ENCODE measurements around the gene RASAL3.
A peak's percentile ranks its signal among the peaks of the same experiment; 100 is the strongest.

RASAL3 gene

DNA sequence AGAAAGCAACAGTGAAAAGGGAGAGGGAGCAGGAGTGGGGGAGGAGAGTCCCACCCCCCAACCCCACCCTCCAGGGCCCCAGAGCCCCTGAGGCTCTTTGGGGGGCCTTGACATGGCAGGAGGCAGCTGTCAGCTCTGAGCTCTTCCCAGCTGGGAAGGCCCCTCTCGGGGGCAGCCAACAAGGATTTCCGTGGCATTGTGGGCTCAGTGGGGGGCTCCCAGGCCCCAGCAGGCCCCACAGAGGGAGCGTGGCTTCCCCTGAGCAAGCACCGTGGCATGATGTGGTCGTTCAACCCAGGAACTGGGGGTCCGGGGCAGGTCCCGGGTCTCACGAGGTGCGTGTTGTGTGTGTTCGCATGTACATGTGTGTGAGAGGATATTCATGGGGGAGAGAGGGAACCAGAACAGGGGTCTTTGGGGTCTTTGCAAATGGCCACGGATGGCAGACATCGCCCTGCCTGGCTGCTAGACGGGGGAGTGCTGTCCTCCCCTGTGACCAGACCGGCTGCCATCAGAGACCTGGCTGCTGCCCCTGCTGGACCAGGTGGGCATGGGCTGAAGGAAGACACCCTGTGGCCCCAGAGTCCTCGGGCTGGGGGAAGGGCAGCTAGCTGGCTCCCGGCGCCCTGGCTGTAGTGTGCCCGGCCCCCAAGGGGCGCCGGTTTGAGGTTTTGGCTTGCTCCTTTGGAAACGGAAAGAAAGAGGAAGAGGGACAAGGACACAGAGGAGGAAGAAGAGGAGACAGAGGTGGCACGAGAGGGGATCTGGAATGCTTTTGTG is 41.9 kb downstream of the RASAL3 start:
- TF ChIP-seq ISL1 (CRISPR knock-in tag; IDR thresholded peaks at IDR 0.05) = no peak
- no peak for TF ChIP-seq SNAI2 (CRISPR knock-in tag; IDR thresholded peaks at IDR 0.05)
- TF ChIP-seq, protein P1, sequence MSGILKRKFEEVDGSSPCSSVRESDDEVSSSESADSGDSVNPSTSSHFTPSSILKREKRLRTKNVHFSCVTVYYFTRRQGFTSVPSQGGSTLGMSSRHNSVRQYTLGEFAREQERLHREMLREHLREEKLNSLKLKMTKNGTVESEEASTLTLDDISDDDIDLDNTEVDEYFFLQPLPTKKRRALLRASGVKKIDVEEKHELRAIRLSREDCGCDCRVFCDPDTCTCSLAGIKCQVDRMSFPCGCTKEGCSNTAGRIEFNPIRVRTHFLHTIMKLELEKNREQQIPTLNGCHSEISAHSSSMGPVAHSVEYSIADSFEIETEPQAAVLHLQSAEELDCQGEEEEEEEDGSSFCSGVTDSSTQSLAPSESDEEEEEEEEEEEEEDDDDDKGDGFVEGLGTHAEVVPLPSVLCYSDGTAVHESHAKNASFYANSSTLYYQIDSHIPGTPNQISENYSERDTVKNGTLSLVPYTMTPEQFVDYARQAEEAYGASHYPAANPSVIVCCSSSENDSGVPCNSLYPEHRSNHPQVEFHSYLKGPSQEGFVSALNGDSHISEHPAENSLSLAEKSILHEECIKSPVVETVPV (CRISPR knock-in tag; IDR thresholded peaks at IDR 0.05) = no peak
- TF ChIP-seq BACH2 (CRISPR knock-in tag; IDR thresholded peaks at IDR 0.05; ENCODE audit: borderline replicate concordance) = no peak
- TF ChIP-seq ESRRG (CRISPR knock-in tag; IDR thresholded peaks at IDR 0.05) = no peak
- TF ChIP-seq, protein P2, sequence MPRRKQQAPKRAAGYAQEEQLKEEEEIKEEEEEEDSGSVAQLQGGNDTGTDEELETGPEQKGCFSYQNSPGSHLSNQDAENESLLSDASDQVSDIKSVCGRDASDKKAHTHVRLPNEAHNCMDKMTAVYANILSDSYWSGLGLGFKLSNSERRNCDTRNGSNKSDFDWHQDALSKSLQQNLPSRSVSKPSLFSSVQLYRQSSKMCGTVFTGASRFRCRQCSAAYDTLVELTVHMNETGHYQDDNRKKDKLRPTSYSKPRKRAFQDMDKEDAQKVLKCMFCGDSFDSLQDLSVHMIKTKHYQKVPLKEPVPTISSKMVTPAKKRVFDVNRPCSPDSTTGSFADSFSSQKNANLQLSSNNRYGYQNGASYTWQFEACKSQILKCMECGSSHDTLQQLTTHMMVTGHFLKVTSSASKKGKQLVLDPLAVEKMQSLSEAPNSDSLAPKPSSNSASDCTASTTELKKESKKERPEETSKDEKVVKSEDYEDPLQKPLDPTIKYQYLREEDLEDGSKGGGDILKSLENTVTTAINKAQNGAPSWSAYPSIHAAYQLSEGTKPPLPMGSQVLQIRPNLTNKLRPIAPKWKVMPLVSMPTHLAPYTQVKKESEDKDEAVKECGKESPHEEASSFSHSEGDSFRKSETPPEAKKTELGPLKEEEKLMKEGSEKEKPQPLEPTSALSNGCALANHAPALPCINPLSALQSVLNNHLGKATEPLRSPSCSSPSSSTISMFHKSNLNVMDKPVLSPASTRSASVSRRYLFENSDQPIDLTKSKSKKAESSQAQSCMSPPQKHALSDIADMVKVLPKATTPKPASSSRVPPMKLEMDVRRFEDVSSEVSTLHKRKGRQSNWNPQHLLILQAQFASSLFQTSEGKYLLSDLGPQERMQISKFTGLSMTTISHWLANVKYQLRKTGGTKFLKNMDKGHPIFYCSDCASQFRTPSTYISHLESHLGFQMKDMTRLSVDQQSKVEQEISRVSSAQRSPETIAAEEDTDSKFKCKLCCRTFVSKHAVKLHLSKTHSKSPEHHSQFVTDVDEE (CRISPR knock-in tag; IDR thresholded peaks at IDR 0.05) = no peak
- TF ChIP-seq OSR1 (CRISPR knock-in tag; IDR thresholded peaks at IDR 0.05) = no peak
- TF ChIP-seq ZFP30 (CRISPR knock-in tag; IDR thresholded peaks at IDR 0.05) = no peak
- no peak for TF ChIP-seq TOX (CRISPR knock-in tag; IDR thresholded peaks at IDR 0.05; ENCODE audit: borderline replicate concordance)
- TF ChIP-seq, protein P3, sequence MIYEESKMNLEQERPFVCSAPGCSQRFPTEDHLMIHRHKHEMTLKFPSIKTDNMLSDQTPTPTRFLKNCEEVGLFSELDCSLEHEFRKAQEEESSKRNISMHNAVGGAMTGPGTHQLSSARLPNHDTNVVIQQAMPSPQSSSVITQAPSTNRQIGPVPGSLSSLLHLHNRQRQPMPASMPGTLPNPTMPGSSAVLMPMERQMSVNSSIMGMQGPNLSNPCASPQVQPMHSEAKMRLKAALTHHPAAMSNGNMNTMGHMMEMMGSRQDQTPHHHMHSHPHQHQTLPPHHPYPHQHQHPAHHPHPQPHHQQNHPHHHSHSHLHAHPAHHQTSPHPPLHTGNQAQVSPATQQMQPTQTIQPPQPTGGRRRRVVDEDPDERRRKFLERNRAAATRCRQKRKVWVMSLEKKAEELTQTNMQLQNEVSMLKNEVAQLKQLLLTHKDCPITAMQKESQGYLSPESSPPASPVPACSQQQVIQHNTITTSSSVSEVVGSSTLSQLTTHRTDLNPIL (CRISPR knock-in tag; IDR thresholded peaks at IDR 0.05; ENCODE audit: low read depth) = no peak
- TF ChIP-seq ARNTL (CRISPR knock-in tag; IDR thresholded peaks at IDR 0.05; ENCODE audit: borderline replicate concordance, low read depth) = no peak
- TF ChIP-seq RARB (CRISPR knock-in tag; IDR thresholded peaks at IDR 0.05) = no peak
- TF ChIP-seq ZNF70 (CRISPR knock-in tag; IDR thresholded peaks at IDR 0.05) = no peak
- TF ChIP-seq PPARA (CRISPR knock-in tag; IDR thresholded peaks at IDR 0.05; ENCODE audit: borderline replicate concordance) = no peak
- TF ChIP-seq ZC3H10 (CRISPR knock-in tag; IDR thresholded peaks at IDR 0.05) = no peak
- TF ChIP-seq GLIS3 (CRISPR knock-in tag; IDR thresholded peaks at IDR 0.05) = no peak
- ATAC-seq = no peak

DNA sequence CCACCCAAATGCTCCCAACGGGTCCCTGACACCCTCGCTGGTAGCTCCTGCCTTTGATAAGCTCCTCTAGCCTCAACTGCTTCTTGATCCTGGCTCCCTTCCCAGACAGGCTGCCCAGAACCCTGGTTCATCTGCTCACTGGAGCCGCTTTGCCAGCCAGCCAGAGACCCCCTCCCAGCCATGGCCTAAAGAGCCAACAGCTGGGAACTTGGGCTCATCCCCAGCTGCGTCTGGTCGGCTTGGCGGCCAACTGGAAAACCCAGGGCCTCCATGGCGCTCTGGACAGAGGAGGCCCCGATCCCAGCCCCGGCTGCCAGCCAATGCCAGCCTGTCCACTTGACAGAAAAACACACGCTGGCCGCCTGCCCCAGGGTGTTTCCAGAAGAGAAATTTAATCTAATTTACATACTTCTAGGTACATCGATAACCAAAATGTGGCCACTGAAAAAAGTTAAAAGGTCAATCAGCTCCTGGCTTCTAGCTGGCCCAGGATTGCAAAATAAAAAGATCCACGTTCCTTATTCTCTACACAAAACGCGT is 42.6 kb downstream of the RASAL3 start:
- TF ChIP-seq, protein P2 (CRISPR knock-in tag; IDR thresholded peaks at IDR 0.05) = peak; percentile 54; the same call in 1 of the 2 replicates
- TF ChIP-seq, protein P4, sequence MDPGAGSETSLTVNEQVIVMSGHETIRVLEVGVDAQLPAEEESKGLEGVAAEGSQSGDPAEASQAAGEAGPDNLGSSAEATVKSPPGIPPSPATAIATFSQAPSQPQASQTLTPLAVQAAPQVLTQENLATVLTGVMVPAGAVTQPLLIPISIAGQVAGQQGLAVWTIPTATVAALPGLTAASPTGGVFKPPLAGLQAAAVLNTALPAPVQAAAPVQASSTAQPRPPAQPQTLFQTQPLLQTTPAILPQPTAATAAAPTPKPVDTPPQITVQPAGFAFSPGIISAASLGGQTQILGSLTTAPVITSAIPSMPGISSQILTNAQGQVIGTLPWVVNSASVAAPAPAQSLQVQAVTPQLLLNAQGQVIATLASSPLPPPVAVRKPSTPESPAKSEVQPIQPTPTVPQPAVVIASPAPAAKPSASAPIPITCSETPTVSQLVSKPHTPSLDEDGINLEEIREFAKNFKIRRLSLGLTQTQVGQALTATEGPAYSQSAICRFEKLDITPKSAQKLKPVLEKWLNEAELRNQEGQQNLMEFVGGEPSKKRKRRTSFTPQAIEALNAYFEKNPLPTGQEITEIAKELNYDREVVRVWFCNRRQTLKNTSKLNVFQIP (CRISPR knock-in tag; IDR thresholded peaks at IDR 0.05; ENCODE audit: borderline replicate concordance, low read depth) = no peak
- no peak for ATAC-seq

DNA sequence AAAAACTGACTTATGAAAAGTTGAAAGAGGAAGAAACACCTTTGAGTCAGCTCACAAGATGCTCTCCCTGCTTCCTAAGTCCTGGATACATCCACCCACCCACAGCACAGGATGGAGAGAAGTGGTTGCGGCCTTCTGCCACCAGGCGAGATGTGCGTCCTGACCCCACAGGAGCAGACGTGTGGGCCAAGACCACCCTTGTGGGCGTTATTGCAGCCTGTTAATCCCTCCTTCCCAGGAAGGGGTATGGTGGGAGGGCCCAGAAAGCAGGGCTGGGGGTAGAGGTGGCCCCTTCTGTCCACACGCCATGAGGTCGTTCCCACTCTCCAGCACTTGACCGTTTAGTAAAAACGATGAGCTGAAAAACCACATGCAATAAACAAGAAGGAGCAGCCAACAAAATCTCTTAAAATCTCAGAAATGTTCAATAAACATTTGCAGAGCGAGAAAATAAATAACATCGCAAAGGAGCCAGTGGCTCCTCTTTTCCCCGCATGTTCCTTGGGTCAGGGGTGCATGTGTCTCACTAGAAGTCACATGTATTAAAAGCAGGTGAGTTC is 43.1 kb downstream of the RASAL3 start:
- no peak for ATAC-seq
- TF ChIP-seq, protein P5, sequence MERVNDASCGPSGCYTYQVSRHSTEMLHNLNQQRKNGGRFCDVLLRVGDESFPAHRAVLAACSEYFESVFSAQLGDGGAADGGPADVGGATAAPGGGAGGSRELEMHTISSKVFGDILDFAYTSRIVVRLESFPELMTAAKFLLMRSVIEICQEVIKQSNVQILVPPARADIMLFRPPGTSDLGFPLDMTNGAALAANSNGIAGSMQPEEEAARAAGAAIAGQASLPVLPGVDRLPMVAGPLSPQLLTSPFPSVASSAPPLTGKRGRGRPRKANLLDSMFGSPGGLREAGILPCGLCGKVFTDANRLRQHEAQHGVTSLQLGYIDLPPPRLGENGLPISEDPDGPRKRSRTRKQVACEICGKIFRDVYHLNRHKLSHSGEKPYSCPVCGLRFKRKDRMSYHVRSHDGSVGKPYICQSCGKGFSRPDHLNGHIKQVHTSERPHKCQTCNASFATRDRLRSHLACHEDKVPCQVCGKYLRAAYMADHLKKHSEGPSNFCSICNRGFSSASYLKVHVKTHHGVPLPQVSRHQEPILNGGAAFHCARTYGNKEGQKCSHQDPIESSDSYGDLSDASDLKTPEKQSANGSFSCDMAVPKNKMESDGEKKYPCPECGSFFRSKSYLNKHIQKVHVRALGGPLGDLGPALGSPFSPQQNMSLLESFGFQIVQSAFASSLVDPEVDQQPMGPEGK (CRISPR knock-in tag; IDR thresholded peaks at IDR 0.05; ENCODE audit: borderline replicate concordance) = no peak
- no peak for TF ChIP-seq TCF4 (CRISPR knock-in tag; IDR thresholded peaks at IDR 0.05; ENCODE audit: borderline replicate concordance)
- TF ChIP-seq ZC3H10 (CRISPR knock-in tag; IDR thresholded peaks at IDR 0.05) = no peak
- TF ChIP-seq PPARA (CRISPR knock-in tag; IDR thresholded peaks at IDR 0.05; ENCODE audit: borderline replicate concordance) = no peak
- no peak for TF ChIP-seq RARB (CRISPR knock-in tag; IDR thresholded peaks at IDR 0.05)
- TF ChIP-seq BACH2 (CRISPR knock-in tag; IDR thresholded peaks at IDR 0.05; ENCODE audit: borderline replicate concordance) = no peak
- TF ChIP-seq TOX (CRISPR knock-in tag; IDR thresholded peaks at IDR 0.05; ENCODE audit: borderline replicate concordance) = no peak
- TF ChIP-seq ZNF8 (CRISPR knock-in tag; IDR thresholded peaks at IDR 0.05) = no peak
- no peak for TF ChIP-seq CSDC2 (CRISPR knock-in tag; IDR thresholded peaks at IDR 0.05)
- TF ChIP-seq GLIS3 (CRISPR knock-in tag; IDR thresholded peaks at IDR 0.05) = no peak
- no peak for TF ChIP-seq ZNF565 (CRISPR knock-in tag; conservative IDR thresholded peaks at IDR 0.05; ENCODE audit: low read depth)
- no peak for TF ChIP-seq ZFP3 (CRISPR knock-in tag; IDR thresholded peaks at IDR 0.05)
- no peak for TF ChIP-seq ISL1 (CRISPR knock-in tag; IDR thresholded peaks at IDR 0.05)
